ENCODE data around the gene VANGL1.

GRCh38 chr1:115656461-115657077 lies 14.8 kb downstream of the VANGL1 start:
- no peak for TF ChIP-seq POLR2AphosphoS5 (IDR thresholded peaks at IDR 0.05)
- no peak for TF ChIP-seq CTCF (IDR thresholded peaks at IDR 0.05)

Data from prostate gland (tissue), 2 donors.